Ishikawa (cell line): Measurements from ENCODE around the gene ACAA2.

ENCODE experiments used
- MAX ChIP-seq: IDR thresholded peaks from 2 replicates; pipeline ENCODE4 v1.6.1; 2012
- RAD21 ChIP-seq: IDR thresholded peaks from 2 replicates; pipeline ENCODE4 v1.6.1; 2012; ENCODE audit warnings: low read depth
- TEAD4 ChIP-seq: IDR thresholded peaks from 2 replicates; pipeline ENCODE4 v1.6.1; 2012

- TF ChIP-seq RAD21 (no peak), MAX (no peak), TEAD4 (no peak)
These were observed 46.7 kb downstream of the ACAA2 start for GRCh38 chr18:49766646-49767045.
